ENCODE data around the gene CAPN12. TPM values are rescaled to one million over a fixed set of nuclear protein-coding genes. Genes with fewer than 3 reads are reported as not detected.

The CAPN12 gene
- total and polyA plus RNA-seq, 2 of the 4 experiments (the other 2 are of a cell fraction), result 0.18 to 0.97 TPM

GRCh38 chr19:38705197-38706019 lies 38.9 kb downstream of the CAPN12 start:
- Histone ChIP-seq H2AFZ (replicated peaks; ENCODE audit: low read length, poor library complexity) (no peak overlapping the region), H3K9me1 (ENCODE audit: insufficient read depth, low read length) (peaks cover 9% of the 10 kb centered on the region), H2BK5ac (ENCODE audit: low read depth, low read length, poor library complexity, severe bottlenecking) (peak overlapping the region; percentile 4), H2AK9ac (replicated peaks; ENCODE audit: low read depth, low read length, poor library complexity) (no peak overlapping the region), H4K8ac (ENCODE audit: low read depth in 2 of 2, low read length in 2 of 2) (no peak overlapping the region; a peak in 1 of 4 replicates), H3K4me1 (ENCODE audit: control insufficient read depth, insufficient read depth, low read length) (peaks cover 24% of the 10 kb centered on the region), H3K9me3 (ENCODE audit: control insufficient read depth, insufficient read depth, low read length) (no peaks in the 10 kb centered on the region), H3K27ac (ENCODE audit: insufficient read depth, low read length) (no peak overlapping the region), H3K36me3 (ENCODE audit: control insufficient read depth, insufficient read depth, low read length) (peaks cover 89% of the 10 kb centered on the region), H2BK20ac (ENCODE audit: low read depth, low read length) (no peak overlapping the region), H3K4me3 (ENCODE audit: insufficient read depth, low read depth, low read length) (no peak overlapping the region), H2AK5ac (ENCODE audit: low read depth, low read length) (peak overlapping the region; percentile 33; the same call in 1 of the 2 replicates), H3K56ac (ENCODE audit: extremely low read depth, insufficient read depth, low read length) (no peak overlapping the region), H3K4ac (ENCODE audit: low read depth, low read length) (no peak overlapping the region), H3K23ac (ENCODE audit: low read depth, low read length) (no peak overlapping the region; the same call in 1 of the 2 replicates), H4K20me1 (ENCODE audit: insufficient read depth, low read length) (peaks cover 59% of the 10 kb centered on the region), H3K27me3 (ENCODE audit: control insufficient read depth, insufficient read depth, low read length) (no peaks in the 10 kb centered on the region), H2BK120ac (ENCODE audit: low read depth, low read length) (no peak overlapping the region), H4K91ac (ENCODE audit: insufficient read depth, low read depth, low read length) (no peak overlapping the region), H2BK15ac (ENCODE audit: low read depth, low read length) (no peak overlapping the region), H4K5ac (ENCODE audit: low read depth, low read length) (no peak overlapping the region), H3K9ac (ENCODE audit: low read depth, low read length) (no peak overlapping the region), H3K18ac (ENCODE audit: low read depth, low read length) (no peak overlapping the region), H3K14ac (replicated peaks; ENCODE audit: low read depth, low read length) (no peak overlapping the region), H3K79me1 (ENCODE audit: low read depth in 1 of 2, low read length in 2 of 2) (peaks cover 30 to 99% of the 10 kb centered on the region in 2 experiments), H3K4me2 (ENCODE audit: low read depth, low read length) (no peak overlapping the region)
- ATAC-seq (ENCODE audit: low read depth) (no peak), DNase-seq (no peak)
- TF ChIP-seq FOS (IDR thresholded peaks at IDR 0.05; ENCODE audit: low read depth, low read length) (no peak), RFX5 (IDR thresholded peaks at IDR 0.05; ENCODE audit: low read depth, low read length) (no peak), MAZ (IDR thresholded peaks at IDR 0.05; ENCODE audit: borderline replicate concordance, low read depth, low read length) (no peak), MXI1 (IDR thresholded peaks at IDR 0.05; ENCODE audit: borderline replicate concordance, low read depth, low read length) (no peak), RAD21 (IDR thresholded peaks at IDR 0.05; ENCODE audit: low read length) (no peak), NFE2L2 (IDR thresholded peaks at IDR 0.05; ENCODE audit: low read depth, low read length) (no peak), SMC3 (IDR thresholded peaks at IDR 0.05; ENCODE audit: low read depth, low read length) (no peak), ELK1 (IDR thresholded peaks at IDR 0.05; ENCODE audit: borderline replicate concordance, low read depth, low read length) (no peak), RCOR1 (IDR thresholded peaks at IDR 0.05; ENCODE audit: insufficient replicate concordance, low read length) (no peak), CHD1 (IDR thresholded peaks at IDR 0.05; ENCODE audit: low read depth, low read length) (no peak), BHLHE40 (IDR thresholded peaks at IDR 0.05; ENCODE audit: low read depth, low read length) (no peak), MAFK (IDR thresholded peaks at IDR 0.05; ENCODE audit: low read depth, low read length) (no peak), CEBPB (IDR thresholded peaks at IDR 0.05; ENCODE audit: low read depth, low read length) (no peak)
- TF ChIP-seq, protein P1, sequence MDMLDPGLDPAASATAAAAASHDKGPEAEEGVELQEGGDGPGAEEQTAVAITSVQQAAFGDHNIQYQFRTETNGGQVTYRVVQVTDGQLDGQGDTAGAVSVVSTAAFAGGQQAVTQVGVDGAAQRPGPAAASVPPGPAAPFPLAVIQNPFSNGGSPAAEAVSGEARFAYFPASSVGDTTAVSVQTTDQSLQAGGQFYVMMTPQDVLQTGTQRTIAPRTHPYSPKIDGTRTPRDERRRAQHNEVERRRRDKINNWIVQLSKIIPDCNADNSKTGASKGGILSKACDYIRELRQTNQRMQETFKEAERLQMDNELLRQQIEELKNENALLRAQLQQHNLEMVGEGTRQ (IDR thresholded peaks at IDR 0.05; ENCODE audit: low read depth, low read length), result no peak
- TF ChIP-seq, protein P2, sequence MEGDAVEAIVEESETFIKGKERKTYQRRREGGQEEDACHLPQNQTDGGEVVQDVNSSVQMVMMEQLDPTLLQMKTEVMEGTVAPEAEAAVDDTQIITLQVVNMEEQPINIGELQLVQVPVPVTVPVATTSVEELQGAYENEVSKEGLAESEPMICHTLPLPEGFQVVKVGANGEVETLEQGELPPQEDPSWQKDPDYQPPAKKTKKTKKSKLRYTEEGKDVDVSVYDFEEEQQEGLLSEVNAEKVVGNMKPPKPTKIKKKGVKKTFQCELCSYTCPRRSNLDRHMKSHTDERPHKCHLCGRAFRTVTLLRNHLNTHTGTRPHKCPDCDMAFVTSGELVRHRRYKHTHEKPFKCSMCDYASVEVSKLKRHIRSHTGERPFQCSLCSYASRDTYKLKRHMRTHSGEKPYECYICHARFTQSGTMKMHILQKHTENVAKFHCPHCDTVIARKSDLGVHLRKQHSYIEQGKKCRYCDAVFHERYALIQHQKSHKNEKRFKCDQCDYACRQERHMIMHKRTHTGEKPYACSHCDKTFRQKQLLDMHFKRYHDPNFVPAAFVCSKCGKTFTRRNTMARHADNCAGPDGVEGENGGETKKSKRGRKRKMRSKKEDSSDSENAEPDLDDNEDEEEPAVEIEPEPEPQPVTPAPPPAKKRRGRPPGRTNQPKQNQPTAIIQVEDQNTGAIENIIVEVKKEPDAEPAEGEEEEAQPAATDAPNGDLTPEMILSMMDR (conservative IDR thresholded peaks at IDR 0.05; ENCODE audit: low read depth, low read length), result no peak
- in situ Hi-C loops (cut with MboI; ENCODE audit: low sequenced_read_pairs), result no loop called here
- intact Hi-C loops (cut with micrococcal nuclease), result no loop called here
- ChIA-PET CTCF (no interaction called here), POLR2A (ENCODE audit: unreplicated experiment) (no interaction called here)
- BruUV-seq (replicated peaks), result no TSS peak
- dilution Hi-C loops (cut with HindIII; ENCODE audit: low sequenced_read_pairs, unreplicated experiment), result no loop called here
- WGBS, 2 experiments (ENCODE audit: extremely low coverage in 2 of 2, insufficient read length in 1 of 2), result 96% methylated on average over 13 of the region's 22 CpGs; no CpG with 5 or more reads in 1 of the 2 experiments

Measured in IMR-90 (cell line).